ENCODE data around the gene MIA.

MIA gene

DNA sequence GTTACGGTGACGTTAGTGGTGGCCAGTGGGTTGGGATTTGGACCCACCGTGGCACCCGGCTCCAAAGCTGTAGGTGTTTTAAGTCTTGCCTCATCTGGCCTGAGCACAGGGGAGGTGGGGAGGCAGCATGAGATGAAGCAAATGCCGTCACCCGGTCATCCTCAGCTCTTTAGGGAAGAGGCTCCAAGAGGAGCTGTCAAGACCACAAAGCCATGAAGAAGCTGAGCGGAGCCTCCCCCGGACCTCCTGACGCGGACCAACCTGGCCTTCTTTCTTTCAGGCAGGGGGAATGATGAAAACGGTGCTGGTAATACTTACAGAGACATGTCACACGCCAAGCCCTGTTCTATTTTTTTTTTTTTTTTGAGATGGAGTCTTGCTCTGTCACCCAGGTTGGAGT lies 32.4 kb upstream of the MIA start:
- Mint-ChIP-seq H3K27me3 (no peaks in the 10 kb centered on the region), H3K4me1 (ENCODE audit: low read depth) (peaks cover 4% of the 10 kb centered on the region), H3K4me3 (no peak overlapping the region), H3K27ac (no peak overlapping the region), H3K36me3 (ENCODE audit: low read depth) (peaks cover 5% of the 10 kb centered on the region), H3K9me3 (no peaks in the 10 kb centered on the region)

DNA sequence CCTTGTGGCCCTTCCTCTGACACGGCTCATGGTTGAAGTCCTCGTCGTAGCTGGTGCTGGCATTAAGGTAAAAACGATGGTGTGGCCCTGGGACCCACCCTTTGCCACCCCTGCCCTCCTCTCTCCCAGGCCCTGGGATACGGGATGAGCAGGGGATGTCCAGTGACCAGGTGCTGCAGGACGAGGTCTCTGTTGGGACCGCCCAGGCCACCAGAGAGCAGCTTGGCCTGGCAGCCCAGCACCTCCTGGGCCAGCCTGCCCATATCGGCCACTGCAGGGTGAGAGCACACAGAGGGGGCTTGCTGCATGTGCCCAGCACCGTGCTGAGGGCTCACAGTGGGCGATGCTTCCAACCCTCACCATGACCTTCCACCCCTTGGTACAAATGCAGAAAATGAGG lies 31.4 kb upstream of the MIA start:
- peaks cover 9% of the 10 kb centered on the region for H3K4me1 Mint-ChIP-seq (ENCODE audit: low read depth)
- H3K27ac Mint-ChIP-seq: no peak overlapping the region
- H3K36me3 Mint-ChIP-seq (ENCODE audit: low read depth): peaks cover 1% of the 10 kb centered on the region
- no peaks in the 10 kb centered on the region for H3K27me3 Mint-ChIP-seq
- H3K4me3 Mint-ChIP-seq: no peak overlapping the region
- no peaks in the 10 kb centered on the region for H3K9me3 Mint-ChIP-seq

GRCh38 chr19:40744554-40745401 lies 30.5 kb upstream of the MIA start:
- peaks cover 10% of the 10 kb centered on the region for H3K4me1 Mint-ChIP-seq (ENCODE audit: low read depth)
- H3K9me3 Mint-ChIP-seq: no peaks in the 10 kb centered on the region
- no peak overlapping the region for H3K27ac Mint-ChIP-seq
- no peaks in the 10 kb centered on the region for H3K27me3 Mint-ChIP-seq
- H3K36me3 Mint-ChIP-seq (ENCODE audit: low read depth): no peaks in the 10 kb centered on the region
- H3K4me3 Mint-ChIP-seq: no peak overlapping the region

DNA sequence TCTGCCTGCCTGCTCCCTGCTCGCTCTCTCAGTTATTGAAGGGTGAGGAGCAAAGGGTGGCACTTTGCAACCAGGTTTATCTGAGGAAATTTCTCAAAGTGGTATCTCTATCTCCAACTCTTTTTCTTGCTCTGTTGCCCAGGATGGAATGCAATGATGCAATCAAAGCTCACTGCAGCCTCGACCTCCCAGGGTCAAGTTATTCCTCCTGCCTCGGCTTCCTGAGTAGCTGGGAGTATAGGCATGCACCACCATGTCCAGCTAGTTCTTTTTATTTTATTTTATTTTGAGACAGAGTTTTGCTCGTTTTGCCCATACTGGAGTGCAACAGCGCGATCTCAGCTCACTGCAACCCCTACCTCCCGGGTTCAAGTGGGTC lies 29.9 kb upstream of the MIA start:
- H3K27ac Mint-ChIP-seq: no peak overlapping the region
- H3K27me3 Mint-ChIP-seq: no peaks in the 10 kb centered on the region
- H3K4me3 Mint-ChIP-seq: no peak overlapping the region
- no peaks in the 10 kb centered on the region for H3K36me3 Mint-ChIP-seq (ENCODE audit: low read depth)
- H3K4me1 Mint-ChIP-seq (ENCODE audit: low read depth): peaks cover 16% of the 10 kb centered on the region
- H3K9me3 Mint-ChIP-seq: no peaks in the 10 kb centered on the region

DNA sequence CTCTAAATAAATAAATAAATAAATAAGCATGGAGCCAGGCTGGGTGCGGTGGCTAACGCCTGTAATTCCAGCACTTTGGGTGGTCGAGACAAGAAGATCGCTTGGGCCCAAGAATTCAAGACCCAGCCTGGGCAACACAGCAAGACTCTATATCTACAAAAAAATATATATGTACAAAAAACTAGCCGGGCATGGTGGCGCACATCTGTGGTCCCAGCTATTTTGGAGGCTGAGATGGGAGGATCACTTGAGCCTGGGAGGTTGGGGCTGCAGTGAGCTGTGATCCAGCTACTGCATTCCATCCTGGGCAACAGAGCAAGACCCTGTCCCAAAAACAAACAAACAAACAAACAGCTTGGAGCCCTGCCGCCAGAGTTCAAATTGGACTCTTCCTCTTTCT lies 27.8 kb upstream of the MIA start:
- H3K27me3 Mint-ChIP-seq: no peaks in the 10 kb centered on the region
- H3K9me3 Mint-ChIP-seq: no peaks in the 10 kb centered on the region
- no peak overlapping the region for H3K27ac Mint-ChIP-seq
- H3K4me3 Mint-ChIP-seq: no peak overlapping the region
- peaks cover 15% of the 10 kb centered on the region for H3K36me3 Mint-ChIP-seq (ENCODE audit: low read depth)
- H3K4me1 Mint-ChIP-seq (ENCODE audit: low read depth): peaks cover 32% of the 10 kb centered on the region

DNA sequence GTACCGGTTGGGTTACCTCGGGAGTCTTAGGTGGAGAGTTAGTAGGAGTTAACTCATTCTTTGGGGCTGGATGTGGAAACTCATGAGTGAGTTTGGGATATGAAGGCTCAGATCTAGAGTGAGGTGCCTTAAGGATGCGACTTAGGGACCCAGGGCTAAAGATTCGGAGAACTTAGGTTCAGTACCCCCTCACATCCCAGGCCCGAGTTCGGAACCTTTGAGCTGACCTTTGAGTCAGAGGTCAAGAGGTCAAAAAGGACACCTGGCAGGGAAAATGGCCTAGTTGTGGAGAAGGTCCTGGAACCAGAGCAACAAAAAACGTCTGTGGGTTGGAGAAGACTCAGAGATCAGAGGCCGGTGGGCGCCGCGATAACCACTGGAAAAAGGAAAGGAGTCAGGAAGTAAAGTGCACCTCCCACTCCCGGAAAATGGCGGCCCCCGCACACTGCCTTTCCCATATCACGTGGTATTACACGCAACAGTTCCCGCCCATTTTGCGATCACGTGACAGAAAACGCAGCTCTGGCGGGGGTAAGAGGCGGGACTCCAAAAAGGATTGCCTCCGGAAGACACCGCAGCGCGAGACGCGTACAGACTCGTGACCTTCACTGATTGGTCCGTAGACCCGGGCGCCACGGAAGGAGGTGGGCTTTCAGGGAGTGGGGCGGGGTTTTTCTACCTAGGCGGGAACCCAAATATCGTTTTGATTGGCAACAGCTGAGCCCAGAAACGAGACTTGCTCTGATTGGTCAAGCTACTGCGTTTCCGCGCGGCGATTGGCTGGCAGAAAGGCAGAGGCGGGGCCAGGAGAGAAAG lies 25.1 kb upstream of the MIA start, which contains the start of gene ACTMAP:
Gene ACTMAP, minus strand, starts transcription at position 420 of the 816 bp plus-strand sequence. CDS start 674 bp downstream, outside the sequence.
- Mint-ChIP-seq H3K27ac (peak within 1 kb of the TSS; percentile 98), H3K36me3 (ENCODE audit: low read depth) (peaks cover 31% of the 10 kb centered on the region), H3K9me3 (no peaks in the 10 kb centered on the region), H3K27me3 (no peaks in the 10 kb centered on the region), H3K4me3 (peak within 1 kb of the TSS; percentile 95), H3K4me1 (ENCODE audit: low read depth) (peaks cover 50% of the 10 kb centered on the region)

GRCh38 chr19:40750874-40751537 lies 24.3 kb upstream of the MIA start, which contains the start of gene SNRPA:
Gene SNRPA, plus strand, starts transcription at chr19:40751203. Its CDS starts 206 bp downstream, at chr19:40751409.
- Mint-ChIP-seq H3K4me1 (ENCODE audit: low read depth) (peaks cover 57% of the 10 kb centered on the region), H3K36me3 (ENCODE audit: low read depth) (peaks cover 38% of the 10 kb centered on the region)

GRCh38 chr19:40752257-40752781 lies 23.0 kb upstream of the MIA start:
- H3K9me3 Mint-ChIP-seq: no peaks in the 10 kb centered on the region
- no peaks in the 10 kb centered on the region for H3K27me3 Mint-ChIP-seq
- peaks cover 49% of the 10 kb centered on the region for H3K36me3 Mint-ChIP-seq (ENCODE audit: low read depth)
- H3K27ac Mint-ChIP-seq: peak overlapping the region; percentile 98
- peaks cover 70% of the 10 kb centered on the region for H3K4me1 Mint-ChIP-seq (ENCODE audit: low read depth)
- peak overlapping the region; percentile 95 for H3K4me3 Mint-ChIP-seq

More at GRCh38 chr19:40750874-40751537, 24.3 kb upstream of the MIA start, which contains the start of gene SNRPA:
- H3K9me3 Mint-ChIP-seq: no peaks in the 10 kb centered on the region
- H3K27ac Mint-ChIP-seq: peak within 1 kb of the TSS; percentile 98
- H3K4me3 Mint-ChIP-seq: peak within 1 kb of the TSS; percentile 95
- H3K27me3 Mint-ChIP-seq: no peaks in the 10 kb centered on the region

DNA sequence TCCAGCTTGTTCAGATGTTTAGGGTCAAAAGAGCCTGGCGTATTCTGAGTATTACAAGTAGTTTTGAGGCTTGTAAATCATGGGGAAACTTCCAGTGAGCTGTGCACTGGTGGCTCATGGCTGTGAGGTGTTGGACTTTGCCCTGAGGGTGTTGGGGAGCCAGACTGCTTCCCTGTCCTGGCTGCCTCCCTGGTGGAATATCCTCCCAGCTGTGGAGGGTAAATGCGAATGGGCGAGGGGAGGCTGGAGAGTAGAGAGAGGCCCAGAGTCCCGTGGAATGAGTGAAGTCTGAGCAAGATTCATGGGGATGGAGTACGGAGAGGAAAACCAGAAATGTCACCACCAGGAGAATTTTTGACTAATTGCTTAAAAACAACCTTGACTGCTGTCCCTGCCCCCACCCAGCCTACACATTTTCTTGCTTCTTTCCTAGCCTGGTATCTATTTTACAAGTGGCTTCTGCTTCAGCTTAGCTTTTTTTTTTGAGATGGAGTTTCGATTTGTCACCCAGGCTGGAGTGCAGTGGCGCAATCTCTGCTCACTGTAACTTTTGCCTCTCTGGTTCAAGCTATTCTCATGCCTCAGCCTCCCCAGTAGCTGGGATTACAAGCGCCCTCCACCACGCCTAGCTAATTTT lies 20.6 kb upstream of the MIA start:
- Mint-ChIP-seq H3K27me3 (no peaks in the 10 kb centered on the region), H3K9me3 (no peaks in the 10 kb centered on the region), H3K4me3 (peak overlapping the region; percentile 87), H3K4me1 (ENCODE audit: low read depth) (peaks cover 74% of the 10 kb centered on the region), H3K27ac (peak overlapping the region; percentile 99), H3K36me3 (ENCODE audit: low read depth) (peaks cover 66% of the 10 kb centered on the region)

DNA sequence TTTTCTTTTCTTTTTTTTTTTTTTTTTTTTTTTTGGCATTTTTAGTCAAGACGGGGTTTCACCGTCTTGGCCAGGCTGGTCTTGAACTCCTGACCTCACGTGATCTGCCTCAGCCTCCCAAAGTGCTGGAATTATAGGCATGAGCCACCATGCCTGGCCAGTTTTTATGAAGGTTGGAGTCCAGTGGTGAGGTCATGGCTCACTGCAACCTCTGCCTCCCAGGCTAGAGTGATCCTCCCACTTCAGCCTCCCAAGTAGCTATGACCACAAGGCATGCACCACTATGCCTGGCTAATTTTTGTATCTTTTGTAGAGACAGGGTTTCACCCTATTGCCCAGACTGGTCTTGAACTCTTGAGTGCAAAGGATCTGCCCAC lies 20.1 kb upstream of the MIA start:
- Mint-ChIP-seq H3K27ac (peak overlapping the region; percentile 99), H3K9me3 (no peaks in the 10 kb centered on the region), H3K27me3 (no peaks in the 10 kb centered on the region), H3K36me3 (ENCODE audit: low read depth) (peaks cover 71% of the 10 kb centered on the region), H3K4me3 (peak overlapping the region; percentile 87), H3K4me1 (ENCODE audit: low read depth) (peaks cover 74% of the 10 kb centered on the region)

- Mint-ChIP-seq H3K4me3 (peak overlapping the region; percentile 87), H3K36me3 (ENCODE audit: low read depth) (peaks cover 77% of the 10 kb centered on the region), H3K4me1 (ENCODE audit: low read depth) (peaks cover 74% of the 10 kb centered on the region), H3K27me3 (no peaks in the 10 kb centered on the region), H3K27ac (peak overlapping the region; percentile 99), H3K9me3 (no peaks in the 10 kb centered on the region)
Observed at GRCh38 chr19:40755791-40756190, 19.5 kb upstream of the MIA start.

GRCh38 chr19:40756502-40757110 lies 18.7 kb upstream of the MIA start:
- Mint-ChIP-seq H3K4me1 (ENCODE audit: low read depth) (peaks cover 76% of the 10 kb centered on the region), H3K4me3 (peak overlapping the region; percentile 87), H3K27ac (peak overlapping the region; percentile 99), H3K36me3 (ENCODE audit: low read depth) (peaks cover 77% of the 10 kb centered on the region), H3K27me3 (no peaks in the 10 kb centered on the region), H3K9me3 (no peaks in the 10 kb centered on the region)

GRCh38 chr19:40758491-40758890 lies 16.8 kb upstream of the MIA start:
- Mint-ChIP-seq H3K27ac (peak overlapping the region; percentile 70), H3K4me1 (ENCODE audit: low read depth) (peaks cover 82% of the 10 kb centered on the region), H3K27me3 (no peaks in the 10 kb centered on the region), H3K4me3 (peak overlapping the region; percentile 6), H3K36me3 (ENCODE audit: low read depth) (peaks cover 80% of the 10 kb centered on the region), H3K9me3 (no peaks in the 10 kb centered on the region)

DNA sequence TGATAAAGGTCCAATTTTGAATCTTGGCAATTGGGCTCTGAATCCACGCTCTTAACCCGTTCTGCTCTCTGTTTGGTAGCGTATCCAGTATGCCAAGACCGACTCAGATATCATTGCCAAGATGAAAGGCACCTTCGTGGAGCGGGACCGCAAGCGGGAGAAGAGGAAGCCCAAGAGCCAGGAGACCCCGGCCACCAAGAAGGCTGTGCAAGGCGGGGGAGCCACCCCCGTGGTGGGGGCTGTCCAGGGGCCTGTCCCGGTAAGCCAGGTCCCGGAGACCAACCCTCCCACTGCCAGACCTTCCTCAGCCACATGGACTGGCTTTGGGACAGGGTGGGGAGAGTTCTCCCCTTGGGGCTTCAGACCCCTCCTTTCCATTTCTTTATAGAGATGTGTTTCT lies 16.0 kb upstream of the MIA start:
- H3K36me3 Mint-ChIP-seq (ENCODE audit: low read depth): peaks cover 86% of the 10 kb centered on the region
- no peaks in the 10 kb centered on the region for H3K27me3 Mint-ChIP-seq
- no peaks in the 10 kb centered on the region for H3K9me3 Mint-ChIP-seq
- H3K4me1 Mint-ChIP-seq (ENCODE audit: low read depth): peaks cover 87% of the 10 kb centered on the region
- H3K4me3 Mint-ChIP-seq: no peak overlapping the region
- no peak overlapping the region for H3K27ac Mint-ChIP-seq
